PC-9 (cell line): Measurements from ENCODE around the gene OLFML2A. TPM values are rescaled to one million over a fixed set of nuclear protein-coding genes. Genes with fewer than 3 reads are reported as not detected.

ENCODE experiments used
- BruUV-seq: library from RNA; stranded (reverse); fragments of 400-500 nt; replicated peaks from 2 replicates; lab custom pipeline; 2021; lab: Mats Ljungman, UMichigan
- CTCF ChIA-PET: fragments of 300-600 bp; sonication (Branson Sonifier 250); formaldehyde crosslinking; loops from one replicate; lab custom pipeline; 2022; ENCODE audit warnings: antibody characterized with exemption; lab: Charles Lee
- POLR2A ChIA-PET: fragments of 300-600 bp; sonication (Branson Sonifier 250); formaldehyde crosslinking; loops from one replicate; lab custom pipeline; 2022; ENCODE audit warnings: antibody characterized with exemption; ENCODE audit not compliant: unreplicated experiment; lab: Charles Lee
- DNase-seq, 2 experiments: peaks; one replicate each; pipeline versions ENCODE4 v3.0.0 to v3.0.0-alpha.2; 2015 to 2022; ENCODE audit warnings: mixed read lengths in 1 of 2
- H2AFZ ChIP-seq: fragments of 200-600 bp; sonication (generic); 2 replicates; pipeline ENCODE4 v1.8.1; 2017; ENCODE audit warnings: antibody characterized with exemption
- H3F3A ChIP-seq: fragments of 200-600 bp; sonication (generic); 2 replicates; pipeline ENCODE4 v1.8.1; 2017; ENCODE audit warnings: antibody characterized with exemption, mild to moderate bottlenecking, low read depth; ENCODE audit not compliant: insufficient read depth
- H3K27ac ChIP-seq: fragments of 200-600 bp; sonication (generic); 2 replicates; pipeline ENCODE4 v1.6.1; 2016; ENCODE audit warnings: mixed run types
- H3K27me3 ChIP-seq: fragments of 200-600 bp; sonication (generic); 2 replicates; pipeline ENCODE4 v1.6.1; 2016; ENCODE audit warnings: low read depth, mixed run types; ENCODE audit not compliant: insufficient read depth
- H3K36me3 ChIP-seq: fragments of 200-600 bp; sonication (generic); 2 replicates; pipeline ENCODE4 v1.6.1; 2016; ENCODE audit warnings: low read depth, mixed run types
- H3K4me1 ChIP-seq: fragments of 200-600 bp; sonication (generic); replicated peaks from 2 replicates; pipeline ENCODE4 v1.6.1; 2016; ENCODE audit warnings: mixed run types; ENCODE audit not compliant: insufficient read depth
- H3K4me2 ChIP-seq: fragments of 200-600 bp; sonication (generic); 2 replicates; pipeline ENCODE4 v1.6.1; 2017; ENCODE audit warnings: mixed run types
- H3K4me3 ChIP-seq: fragments of 200-600 bp; sonication (generic); 2 replicates; pipeline ENCODE4 v1.6.1; 2016; ENCODE audit warnings: mixed run types
- H3K79me2 ChIP-seq: fragments of 200-600 bp; sonication (generic); 2 replicates; pipeline ENCODE4 v1.6.1; 2017; ENCODE audit warnings: low read depth, mixed run types
- H3K9me2 ChIP-seq: fragments of 200-600 bp; sonication (generic); 2 replicates; pipeline ENCODE4 v1.8.1; 2017; ENCODE audit warnings: mild to moderate bottlenecking; ENCODE audit not compliant: insufficient read depth
- H3K9me3 ChIP-seq: fragments of 200-600 bp; sonication (generic); 2 replicates; pipeline ENCODE4 v1.8.1; 2016; ENCODE audit warnings: low read depth; ENCODE audit not compliant: insufficient read depth
- H4K20me1 ChIP-seq: fragments of 200-600 bp; sonication (generic); 2 replicates; pipeline ENCODE4 v1.8.1; 2017; ENCODE audit not compliant: insufficient read depth
- CTCF ChIP-seq: fragments of 200-600 bp; sonication (generic); conservative IDR thresholded peaks from 2 replicates; pipeline ENCODE4 v1.6.1; 2017; ENCODE audit warnings: mixed run types, antibody characterized with exemption, mild to moderate bottlenecking, moderate library complexity
- EZH2 ChIP-seq: fragments of 200-600 bp; sonication (generic); IDR thresholded peaks from 2 replicates; pipeline ENCODE4 v1.8.0; 2017; ENCODE audit warnings: antibody characterized with exemption, low read depth
- intact Hi-C: fragments of 100-400 bp; cut with micrococcal nuclease; formaldehyde crosslinking; loops from one replicate; pipeline ENCODE4 v1.10.0; 2022; ENCODE audit not compliant: unreplicated experiment
- total RNA-seq: library from RNA; stranded (reverse); gene quantifications from 2 replicates; pipeline ENCODE4 v1.2.3, GENCODE V29; 2021

Gene OLFML2A
- total RNA-seq, 1 experiment from 2014 or later, result 5.7 TPM

- Histone ChIP-seq H3K79me2 (no peaks in the 10 kb centered on the region), H3K27me3 (no peaks in the 10 kb centered on the region), H4K20me1 (no peaks in the 10 kb centered on the region), H3K9me2 (no peaks in the 10 kb centered on the region), H3K4me2 (no peak overlapping the region), H3K27ac (no peak overlapping the region), H3K4me1 (no peaks in the 10 kb centered on the region), H2AFZ (no peak overlapping the region), H3K36me3 (no peaks in the 10 kb centered on the region), H3F3A (no peaks in the 10 kb centered on the region), H3K4me3 (no peak overlapping the region), H3K9me3 (no peaks in the 10 kb centered on the region)
- TF ChIP-seq CTCF (no peak), EZH2 (no peak)
- no peak for DNase-seq
- intact Hi-C loops, result no loop called here
- ChIA-PET POLR2A (no interaction called here), CTCF (no interaction called here)
- no TSS peak for BruUV-seq
Measured at GRCh38 chr9:124790301-124790700, 13.4 kb downstream of the OLFML2A start.

- Histone ChIP-seq H4K20me1 (no peaks in the 10 kb centered on the region), H3K4me1 (no peaks in the 10 kb centered on the region), H3K79me2 (no peaks in the 10 kb centered on the region), H3K4me2 (no peak overlapping the region), H3K36me3 (no peaks in the 10 kb centered on the region), H3K4me3 (no peak overlapping the region), H3K9me3 (no peaks in the 10 kb centered on the region), H2AFZ (no peak overlapping the region), H3K27ac (no peak overlapping the region), H3K9me2 (no peaks in the 10 kb centered on the region), H3K27me3 (no peaks in the 10 kb centered on the region), H3F3A (peaks cover 2% of the 10 kb centered on the region; the same call in 1 of the 2 replicates)
- intact Hi-C loops, result no loop called here
- ChIA-PET CTCF (no interaction called here), POLR2A (no interaction called here)
- no peak for TF ChIP-seq EZH2
- TF ChIP-seq CTCF, result no peak
- no TSS peak for BruUV-seq
- DNase-seq, result no peak
Measured at GRCh38 chr9:124790801-124791505, 14.0 kb downstream of the OLFML2A start.

GRCh38 chr9:124792257-124793014 lies 15.5 kb downstream of the OLFML2A start:
- POLR2A ChIA-PET, result no interaction called here
- Histone ChIP-seq H3F3A (peaks cover 4% of the 10 kb centered on the region; the same call in 1 of the 2 replicates), H2AFZ (no peak overlapping the region), H4K20me1 (no peaks in the 10 kb centered on the region), H3K9me3 (no peaks in the 10 kb centered on the region), H3K36me3 (no peaks in the 10 kb centered on the region), H3K4me1 (no peaks in the 10 kb centered on the region), H3K9me2 (no peaks in the 10 kb centered on the region), H3K27ac (no peak overlapping the region), H3K4me3 (no peak overlapping the region), H3K79me2 (no peaks in the 10 kb centered on the region), H3K4me2 (no peak overlapping the region), H3K27me3 (no peaks in the 10 kb centered on the region)
- intact Hi-C loops, result no loop called here
- TF ChIP-seq EZH2 (no peak), CTCF (no peak)
- BruUV-seq, result no TSS peak
- CTCF ChIA-PET, result interaction anchor here (0.6 kb wide), 1 partner anchor 9 kb away, joined by 4 read pairs; no protein-coding TSS in a partner anchor
- no peak for DNase-seq
